Measurements from ENCODE around the gene NOXA1. TPM values are rescaled to one million over a fixed set of nuclear protein-coding genes. Genes with fewer than 3 reads are reported as not detected.

Gene NOXA1
- total RNA-seq, 1 donor from 2014 or later: 0.89 TPM

GRCh38 chr9:137404961-137405567 is 18.1 kb upstream of the NOXA1 start:
- no peak overlapping the region for H3K27ac Mint-ChIP-seq (ENCODE audit: unreplicated experiment)
- H3K4me3 Mint-ChIP-seq: no peak overlapping the region
- H3K27me3 Mint-ChIP-seq (ENCODE audit: low read depth): no peaks in the 10 kb centered on the region
- TF ChIP-seq, protein P1, sequence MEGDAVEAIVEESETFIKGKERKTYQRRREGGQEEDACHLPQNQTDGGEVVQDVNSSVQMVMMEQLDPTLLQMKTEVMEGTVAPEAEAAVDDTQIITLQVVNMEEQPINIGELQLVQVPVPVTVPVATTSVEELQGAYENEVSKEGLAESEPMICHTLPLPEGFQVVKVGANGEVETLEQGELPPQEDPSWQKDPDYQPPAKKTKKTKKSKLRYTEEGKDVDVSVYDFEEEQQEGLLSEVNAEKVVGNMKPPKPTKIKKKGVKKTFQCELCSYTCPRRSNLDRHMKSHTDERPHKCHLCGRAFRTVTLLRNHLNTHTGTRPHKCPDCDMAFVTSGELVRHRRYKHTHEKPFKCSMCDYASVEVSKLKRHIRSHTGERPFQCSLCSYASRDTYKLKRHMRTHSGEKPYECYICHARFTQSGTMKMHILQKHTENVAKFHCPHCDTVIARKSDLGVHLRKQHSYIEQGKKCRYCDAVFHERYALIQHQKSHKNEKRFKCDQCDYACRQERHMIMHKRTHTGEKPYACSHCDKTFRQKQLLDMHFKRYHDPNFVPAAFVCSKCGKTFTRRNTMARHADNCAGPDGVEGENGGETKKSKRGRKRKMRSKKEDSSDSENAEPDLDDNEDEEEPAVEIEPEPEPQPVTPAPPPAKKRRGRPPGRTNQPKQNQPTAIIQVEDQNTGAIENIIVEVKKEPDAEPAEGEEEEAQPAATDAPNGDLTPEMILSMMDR (conservative IDR thresholded peaks at IDR 0.05): no peak
- peaks cover 3% of the 10 kb centered on the region for H3K9me3 Mint-ChIP-seq
- no peak for DNase-seq (ENCODE audit: low read depth, low spot score)
- peaks cover 13% of the 10 kb centered on the region for H3K36me3 Mint-ChIP-seq (ENCODE audit: low read depth)
- H3K4me1 Mint-ChIP-seq: no peaks in the 10 kb centered on the region

DNA sequence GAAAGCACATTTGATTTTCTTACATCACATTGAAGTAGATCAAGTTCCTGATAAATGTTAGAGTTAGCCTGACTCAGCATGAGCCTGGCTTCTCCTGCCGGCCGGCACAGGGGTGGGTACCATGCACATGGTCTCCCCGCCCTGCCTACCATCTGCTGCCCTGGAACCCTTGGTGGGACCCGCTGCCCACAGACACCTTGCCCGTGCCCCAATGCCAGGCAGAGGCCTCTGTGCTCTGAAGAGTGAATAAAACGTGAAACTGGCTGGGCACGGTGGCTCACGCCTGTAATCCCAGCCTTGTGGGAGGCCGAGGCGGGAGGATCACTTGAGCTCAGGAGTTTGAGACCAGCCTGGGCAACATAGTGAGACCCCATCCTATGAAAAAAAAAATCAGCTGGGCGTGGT is 17.5 kb upstream of the NOXA1 start:
- H3K4me3 Mint-ChIP-seq: no peak overlapping the region
- H3K27me3 Mint-ChIP-seq (ENCODE audit: low read depth): no peaks in the 10 kb centered on the region
- H3K9me3 Mint-ChIP-seq: peaks cover 3% of the 10 kb centered on the region
- peaks cover 10% of the 10 kb centered on the region for H3K36me3 Mint-ChIP-seq (ENCODE audit: low read depth)
- no peaks in the 10 kb centered on the region for H3K4me1 Mint-ChIP-seq
- no peak for DNase-seq (ENCODE audit: low read depth, low spot score)
- H3K27ac Mint-ChIP-seq (ENCODE audit: unreplicated experiment): no peak overlapping the region
- TF ChIP-seq, protein P1 (conservative IDR thresholded peaks at IDR 0.05): no peak

GRCh38 chr9:137406085-137406760 is 17.0 kb upstream of the NOXA1 start:
- TF ChIP-seq, protein P1 (conservative IDR thresholded peaks at IDR 0.05): no peak
- Mint-ChIP-seq H3K27ac (ENCODE audit: unreplicated experiment) (no peak overlapping the region), H3K36me3 (ENCODE audit: low read depth) (peaks cover 10% of the 10 kb centered on the region), H3K4me3 (peak overlapping the region; percentile 34), H3K9me3 (peaks cover 3% of the 10 kb centered on the region), H3K4me1 (no peaks in the 10 kb centered on the region), H3K27me3 (ENCODE audit: low read depth) (no peaks in the 10 kb centered on the region)
- no peak for DNase-seq (ENCODE audit: low read depth, low spot score)

DNA sequence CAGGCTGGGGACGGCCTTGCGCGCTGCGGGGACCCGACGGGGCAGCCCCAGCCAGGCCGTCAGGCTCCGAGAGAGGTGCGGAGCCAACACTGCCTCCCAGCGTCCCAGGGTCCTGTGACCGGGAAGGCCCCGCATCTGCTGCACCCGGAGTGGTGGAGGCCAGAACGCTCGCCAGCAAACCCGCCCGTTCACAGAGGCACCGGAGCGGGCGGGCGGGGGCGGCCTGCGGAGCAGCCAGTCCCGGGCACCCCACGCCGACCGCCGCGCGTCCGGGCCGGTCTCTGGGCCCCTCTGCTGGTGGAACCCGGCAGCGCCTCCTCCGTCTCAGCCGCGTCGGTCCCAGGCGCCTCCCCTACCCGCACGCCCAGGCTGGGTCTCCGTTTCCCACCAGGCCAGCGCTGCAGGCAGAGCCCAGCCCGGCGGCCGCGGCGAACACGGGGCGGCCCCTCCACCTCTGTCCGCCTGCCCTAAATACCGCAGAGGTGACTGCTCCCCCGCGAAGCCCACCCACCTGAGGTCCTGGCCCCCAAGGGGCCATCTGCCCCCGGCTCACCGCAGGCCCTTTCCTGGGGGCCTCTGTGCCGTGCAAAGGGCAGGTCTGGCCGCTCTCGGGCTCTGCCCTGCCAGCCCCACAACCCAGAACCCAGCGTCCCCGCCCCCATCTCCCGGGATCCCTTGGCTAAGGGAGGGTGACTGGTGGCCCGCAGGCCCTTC is 16.2 kb upstream of the NOXA1 start:
- TF ChIP-seq, protein P1 (conservative IDR thresholded peaks at IDR 0.05): peak; percentile 83
- peak; percentile 77 for DNase-seq (ENCODE audit: low read depth, low spot score)
- Mint-ChIP-seq H3K4me1 (no peaks in the 10 kb centered on the region), H3K27ac (ENCODE audit: unreplicated experiment) (no peak overlapping the region), H3K4me3 (no peak overlapping the region), H3K27me3 (ENCODE audit: low read depth) (no peaks in the 10 kb centered on the region), H3K9me3 (peaks cover 3% of the 10 kb centered on the region), H3K36me3 (ENCODE audit: low read depth) (peaks cover 7% of the 10 kb centered on the region)

DNA sequence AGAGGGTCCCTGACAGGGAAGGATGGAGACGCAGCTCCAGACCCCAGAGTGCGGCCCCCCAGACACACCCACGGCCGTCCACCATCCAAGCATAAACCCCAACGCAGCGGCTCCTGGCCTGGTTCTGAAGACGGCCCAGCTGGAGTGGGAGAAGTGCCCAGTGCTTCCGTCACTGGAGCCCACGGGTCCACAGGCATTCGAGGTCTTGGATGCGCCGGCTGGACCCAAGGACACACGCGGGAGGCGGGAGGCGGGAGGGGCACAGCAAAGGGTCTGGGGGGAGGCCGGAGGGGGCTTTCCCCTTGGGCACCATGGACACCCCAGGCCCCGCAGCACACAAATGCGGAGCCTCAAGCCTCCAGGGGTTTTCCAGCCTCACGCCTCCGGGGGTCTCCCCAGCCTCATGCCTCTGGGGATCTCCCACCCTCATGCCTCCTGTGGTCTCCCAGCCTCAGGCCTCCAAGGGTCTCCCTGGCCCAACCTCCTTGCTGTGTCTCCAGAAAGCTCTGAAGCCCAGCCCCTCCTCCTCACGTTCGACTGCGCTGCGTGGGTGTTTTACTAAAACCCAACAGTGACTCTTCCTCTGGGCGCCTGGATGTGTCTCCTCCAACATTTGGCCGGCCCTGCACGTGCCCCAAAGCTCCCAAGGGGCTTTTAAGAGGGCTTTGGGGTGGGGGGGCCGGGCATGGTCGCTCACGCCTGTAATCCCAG is 15.4 kb upstream of the NOXA1 start:
- Mint-ChIP-seq H3K27me3 (ENCODE audit: low read depth) (no peaks in the 10 kb centered on the region), H3K27ac (ENCODE audit: unreplicated experiment) (no peak overlapping the region), H3K9me3 (no peaks in the 10 kb centered on the region), H3K4me1 (no peaks in the 10 kb centered on the region), H3K36me3 (ENCODE audit: low read depth) (no peaks in the 10 kb centered on the region), H3K4me3 (no peak overlapping the region)
- no peak for DNase-seq (ENCODE audit: low read depth, low spot score)
- TF ChIP-seq, protein P1 (conservative IDR thresholded peaks at IDR 0.05): no peak

Measured in neural crest cell (in vitro differentiated cells).